ENCODE results near the gene TMEM259.

The TMEM259 gene

GRCh38 chr19:1017115-1017905 lies 3.6 kb downstream of the TMEM259 start:
- DNase-seq (ENCODE audit: low read depth): no peak

- no peak for DNase-seq (ENCODE audit: low read depth)
Observed at GRCh38 chr19:1016647-1017114, 4.2 kb downstream of the TMEM259 start.

DNA sequence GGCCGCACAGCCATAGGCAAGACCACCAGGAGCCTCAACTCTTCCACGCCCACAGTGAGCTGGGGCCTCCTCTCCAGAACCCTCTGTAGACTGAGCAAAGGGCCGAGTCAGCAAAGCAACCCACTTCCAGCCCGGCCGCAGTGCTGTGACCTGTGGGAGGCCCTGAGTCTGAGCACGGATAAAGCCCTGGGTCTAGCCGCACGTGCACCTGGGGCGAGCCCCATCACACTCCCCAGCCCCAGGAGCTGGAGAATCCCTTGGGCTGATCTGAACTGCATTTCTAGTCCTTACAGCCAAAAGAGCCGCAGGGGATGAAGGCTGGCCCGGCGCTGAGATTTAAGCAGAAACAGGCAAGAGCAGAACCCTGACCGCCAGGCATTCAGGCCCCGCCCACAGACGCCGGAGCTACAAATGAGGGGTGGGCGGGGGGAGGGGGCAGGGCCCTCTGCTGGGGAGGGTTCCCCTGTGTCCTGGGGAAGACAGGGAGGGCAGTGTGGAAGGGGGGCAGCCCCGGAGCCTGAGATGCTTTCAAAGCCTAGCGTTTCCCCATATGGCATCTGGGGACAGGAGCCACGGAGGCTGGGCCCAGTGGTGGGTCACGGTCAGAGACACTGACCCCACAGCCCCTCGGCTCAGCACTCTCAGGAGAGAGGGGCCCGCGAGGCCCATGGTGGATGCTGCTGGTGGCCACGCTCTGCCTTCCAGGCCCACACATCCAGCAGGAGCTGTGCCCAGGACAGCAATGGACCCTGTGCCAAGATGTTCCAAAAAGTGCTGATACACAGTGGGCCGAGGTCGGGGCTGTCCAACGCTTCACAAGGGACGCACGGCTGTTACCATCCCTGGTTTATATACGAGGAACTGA lies 4.9 kb downstream of the TMEM259 start:
- DNase-seq (ENCODE audit: low read depth): no peak

- no peak for DNase-seq (ENCODE audit: low read depth)
Observed at GRCh38 chr19:1015061-1015781, 5.7 kb downstream of the TMEM259 start.

GRCh38 chr19:1014161-1015060 lies 6.5 kb downstream of the TMEM259 start:
- no peak for DNase-seq (ENCODE audit: low read depth)

GRCh38 chr19:1013218-1013617 lies 7.7 kb downstream of the TMEM259 start:
- no peak for DNase-seq (ENCODE audit: low read depth)

DNA sequence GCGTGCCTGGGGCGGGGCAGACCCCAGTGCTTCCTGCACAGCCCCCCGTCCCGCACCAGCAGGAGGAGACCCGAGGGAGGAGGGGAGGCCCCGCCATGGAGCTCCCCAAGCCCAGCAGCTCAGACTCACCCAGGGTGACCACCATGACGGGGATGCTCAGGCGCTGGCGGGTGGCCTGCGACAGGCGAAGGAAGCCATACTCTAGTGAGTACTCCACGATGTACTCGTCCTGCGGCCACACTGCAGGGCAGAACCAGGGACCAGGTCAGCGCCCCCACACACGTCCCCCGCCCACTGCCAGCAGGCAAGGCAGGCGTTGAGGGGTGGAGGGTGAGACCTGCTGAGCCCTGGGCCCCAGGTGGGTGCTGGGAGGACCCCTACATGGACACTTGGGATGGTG lies 8.6 kb downstream of the TMEM259 start:
- DNase-seq (ENCODE audit: low read depth): no peak

DNA sequence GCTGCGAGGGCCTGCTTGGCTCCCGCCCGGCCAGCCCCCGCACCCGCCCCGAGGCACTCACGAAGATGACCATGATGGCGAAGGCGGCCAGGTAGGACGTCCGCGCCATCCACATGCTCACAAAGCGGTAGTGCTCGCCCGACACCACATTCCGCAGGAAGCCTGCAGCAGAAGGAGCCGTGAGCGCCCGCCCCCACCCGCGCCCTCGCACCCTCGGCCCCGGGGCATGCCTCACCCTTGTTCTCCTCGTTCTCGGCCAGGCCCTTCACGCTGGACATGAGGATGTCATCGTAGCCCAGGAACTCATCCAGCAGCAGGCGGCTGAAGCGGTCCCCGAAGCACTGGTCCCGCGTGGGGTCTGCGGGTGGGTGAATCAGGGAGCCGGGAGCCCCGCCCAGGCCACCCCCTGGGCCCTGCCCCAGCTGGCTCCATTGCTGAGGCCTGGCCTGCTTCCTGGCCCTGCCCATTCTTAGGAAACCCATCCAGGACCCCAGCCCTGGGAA lies 9.0 kb downstream of the TMEM259 start:
- no peak for DNase-seq (ENCODE audit: low read depth)

- no peak for DNase-seq (ENCODE audit: low read depth)
Observed at GRCh38 chr19:1010586-1011510, 10.1 kb downstream of the TMEM259 start.

GRCh38 chr19:1009981-1010538 lies 10.9 kb downstream of the TMEM259 start:
- no peak for DNase-seq (ENCODE audit: low read depth)

GRCh38 chr19:1009041-1009980 lies 11.6 kb downstream of the TMEM259 start:
- no peak for DNase-seq (ENCODE audit: low read depth)

GRCh38 chr19:1008268-1009040 lies 12.5 kb downstream of the TMEM259 start:
- no peak for DNase-seq (ENCODE audit: low read depth)

DNA sequence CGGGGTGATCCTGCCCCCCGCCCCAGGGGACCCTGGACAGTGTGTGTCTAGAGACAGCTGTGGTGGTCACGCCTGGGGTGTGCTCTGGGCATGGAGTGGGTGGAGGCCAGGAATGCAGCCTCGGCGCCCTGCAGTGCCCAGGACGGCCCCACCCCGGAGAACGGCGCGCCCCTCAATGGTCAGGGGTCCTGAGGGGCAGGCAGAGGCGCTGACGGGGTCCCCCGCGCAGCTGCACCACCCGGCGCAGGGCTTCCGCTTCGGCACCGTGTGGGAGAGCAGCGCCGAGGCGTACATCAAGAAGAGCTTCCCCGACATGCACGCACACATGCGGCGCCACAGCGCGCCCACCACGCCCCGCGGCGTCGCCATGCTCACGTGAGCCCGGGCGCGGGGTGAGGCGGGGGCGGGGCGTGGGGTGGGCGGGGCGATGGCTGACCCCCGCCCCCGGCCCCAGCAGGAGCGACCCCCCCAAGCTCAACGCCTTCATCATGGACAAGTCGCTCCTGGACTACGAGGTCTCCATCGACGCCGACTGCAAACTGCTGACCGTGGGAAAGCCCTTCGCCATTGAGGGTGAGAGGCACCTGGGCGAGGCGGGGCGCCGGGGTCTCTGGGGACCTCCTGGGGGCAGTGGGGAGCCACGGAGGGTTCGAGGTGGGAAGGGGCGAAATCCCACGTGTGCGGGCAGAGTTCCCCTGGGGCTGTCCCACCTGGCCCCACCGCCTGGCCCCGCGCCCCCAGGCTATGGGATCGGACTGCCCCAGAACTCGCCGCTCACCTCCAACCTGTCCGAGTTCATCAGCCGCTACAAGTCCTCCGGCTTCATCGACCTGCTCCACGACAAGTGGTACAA lies 13.3 kb downstream of the TMEM259 start:
- DNase-seq (ENCODE audit: low read depth): no peak

- DNase-seq (ENCODE audit: low read depth): no peak
Observed at GRCh38 chr19:1006711-1007398, 14.1 kb downstream of the TMEM259 start.

- no peak for DNase-seq (ENCODE audit: low read depth)
Observed at GRCh38 chr19:1004803-1005664, 15.9 kb downstream of the TMEM259 start.
